Ovary (tissue), 3 donors: ENCODE results near the gene MYO1E.

ENCODE experiments used
- EP300 ChIP-seq: sonication (generic); formaldehyde crosslinking; IDR thresholded peaks from one replicate; pipeline ENCODE4 v1.6.1; 2017; ENCODE audit warnings: antibody characterized with exemption
- POLR2A ChIP-seq: fragments of 450-650 bp; IDR thresholded peaks from one replicate; pipeline ENCODE4 v1.6.1; 2017; ENCODE audit warnings: antibody characterized with exemption, mild to moderate bottlenecking, moderate library complexity
- TF ChIP-seq, protein P1 (sequence below), 3 donors: fragments of 450-650 bp in 2 of 3; fragments of 200-600 bp in 1 of 3; IDR thresholded peaks; one replicate each; pipeline versions ENCODE4 v1.5.1 to v1.8.0; 2016 to 2022; ENCODE audit warnings: antibody characterized with exemption in 3 of 3, mild to moderate bottlenecking in 1 of 3
- donor health status: DM: no; HTN: no; CAD: no.

DNA sequence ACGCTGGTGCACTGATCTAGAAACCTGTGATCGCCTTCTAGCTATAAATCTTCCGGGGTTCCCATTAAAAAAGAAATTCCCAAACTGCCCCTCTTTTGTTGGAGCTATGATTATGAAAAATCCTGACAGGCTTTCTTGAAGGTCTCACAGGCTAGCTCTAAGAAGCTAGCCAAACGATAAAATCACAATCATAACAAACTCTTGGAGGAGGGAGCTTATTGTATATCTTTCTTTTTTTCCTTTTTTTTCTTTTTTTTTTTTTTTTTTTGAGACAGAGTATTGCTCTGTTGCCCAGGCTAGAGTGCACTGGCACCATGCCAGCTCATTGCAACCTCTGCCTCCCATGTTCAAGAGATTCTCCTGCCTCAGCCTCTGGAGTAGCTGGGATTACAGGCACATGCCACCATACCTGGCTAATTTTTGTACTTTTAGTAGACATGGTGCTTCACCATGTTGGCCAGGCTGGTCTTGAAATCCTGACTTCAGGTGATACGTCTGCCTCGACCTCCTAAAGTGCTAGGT lies 72.0 kb downstream of the MYO1E start:
- TF ChIP-seq EP300: no peak
- no peak for TF ChIP-seq POLR2A
- TF ChIP-seq, protein P1, sequence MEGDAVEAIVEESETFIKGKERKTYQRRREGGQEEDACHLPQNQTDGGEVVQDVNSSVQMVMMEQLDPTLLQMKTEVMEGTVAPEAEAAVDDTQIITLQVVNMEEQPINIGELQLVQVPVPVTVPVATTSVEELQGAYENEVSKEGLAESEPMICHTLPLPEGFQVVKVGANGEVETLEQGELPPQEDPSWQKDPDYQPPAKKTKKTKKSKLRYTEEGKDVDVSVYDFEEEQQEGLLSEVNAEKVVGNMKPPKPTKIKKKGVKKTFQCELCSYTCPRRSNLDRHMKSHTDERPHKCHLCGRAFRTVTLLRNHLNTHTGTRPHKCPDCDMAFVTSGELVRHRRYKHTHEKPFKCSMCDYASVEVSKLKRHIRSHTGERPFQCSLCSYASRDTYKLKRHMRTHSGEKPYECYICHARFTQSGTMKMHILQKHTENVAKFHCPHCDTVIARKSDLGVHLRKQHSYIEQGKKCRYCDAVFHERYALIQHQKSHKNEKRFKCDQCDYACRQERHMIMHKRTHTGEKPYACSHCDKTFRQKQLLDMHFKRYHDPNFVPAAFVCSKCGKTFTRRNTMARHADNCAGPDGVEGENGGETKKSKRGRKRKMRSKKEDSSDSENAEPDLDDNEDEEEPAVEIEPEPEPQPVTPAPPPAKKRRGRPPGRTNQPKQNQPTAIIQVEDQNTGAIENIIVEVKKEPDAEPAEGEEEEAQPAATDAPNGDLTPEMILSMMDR (IDR thresholded peaks at IDR 0.05): no peak
